ENCODE data around the gene ZNF30. TPM values are rescaled to one million over a fixed set of nuclear protein-coding genes. Genes with fewer than 3 reads are reported as not detected.
"Not testable (repeated sequence)": the region's sequence is repeated elsewhere in the genome, so short reads cannot be mapped to it uniquely, and the experiment has no call there.

The ZNF30 gene
- total RNA-seq, 1 experiment from 2014 or later: 5.2 TPM

GRCh38 chr19:34967551-34967950 is 40.8 kb downstream of the ZNF30 start:
- DNase-seq (ENCODE audit: low spot score): no peak
- H3K9me3 ChIP-seq (ENCODE audit: low read depth, low read length, poor library complexity, severe bottlenecking): peaks cover 4% of the 10 kb centered on the region
- intact Hi-C loops (cut with micrococcal nuclease; ENCODE audit: unreplicated experiment): no loop called here
- no TSS peak for BruUV-seq (replicated peaks)
- no peak overlapping the region for H3K27ac ChIP-seq (ENCODE audit: low read depth, low read length, poor library complexity, severe bottlenecking)
- CTCF ChIA-PET: no interaction called here
- POLR2A ChIA-PET (ENCODE audit: low non-redundant PET): no interaction called here
- H3K27me3 ChIP-seq (replicated peaks; ENCODE audit: insufficient read depth, low read depth, low read length, poor library complexity): no peaks in the 10 kb centered on the region
- no peak overlapping the region for H3K4me3 ChIP-seq (ENCODE audit: low read depth, low read length, poor library complexity, severe bottlenecking)
- no peak for TF ChIP-seq EZH2 (IDR thresholded peaks at IDR 0.05; ENCODE audit: borderline replicate concordance, low read depth, low read length, poor library complexity, severe bottlenecking)
- TF ChIP-seq, protein P1, sequence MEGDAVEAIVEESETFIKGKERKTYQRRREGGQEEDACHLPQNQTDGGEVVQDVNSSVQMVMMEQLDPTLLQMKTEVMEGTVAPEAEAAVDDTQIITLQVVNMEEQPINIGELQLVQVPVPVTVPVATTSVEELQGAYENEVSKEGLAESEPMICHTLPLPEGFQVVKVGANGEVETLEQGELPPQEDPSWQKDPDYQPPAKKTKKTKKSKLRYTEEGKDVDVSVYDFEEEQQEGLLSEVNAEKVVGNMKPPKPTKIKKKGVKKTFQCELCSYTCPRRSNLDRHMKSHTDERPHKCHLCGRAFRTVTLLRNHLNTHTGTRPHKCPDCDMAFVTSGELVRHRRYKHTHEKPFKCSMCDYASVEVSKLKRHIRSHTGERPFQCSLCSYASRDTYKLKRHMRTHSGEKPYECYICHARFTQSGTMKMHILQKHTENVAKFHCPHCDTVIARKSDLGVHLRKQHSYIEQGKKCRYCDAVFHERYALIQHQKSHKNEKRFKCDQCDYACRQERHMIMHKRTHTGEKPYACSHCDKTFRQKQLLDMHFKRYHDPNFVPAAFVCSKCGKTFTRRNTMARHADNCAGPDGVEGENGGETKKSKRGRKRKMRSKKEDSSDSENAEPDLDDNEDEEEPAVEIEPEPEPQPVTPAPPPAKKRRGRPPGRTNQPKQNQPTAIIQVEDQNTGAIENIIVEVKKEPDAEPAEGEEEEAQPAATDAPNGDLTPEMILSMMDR (conservative IDR thresholded peaks at IDR 0.05; ENCODE audit: low read depth, low read length): no peak
- no peaks in the 10 kb centered on the region for H3K4me1 ChIP-seq (ENCODE audit: insufficient read depth, low read length, poor library complexity, severe bottlenecking)
- no peaks in the 10 kb centered on the region for H3K36me3 ChIP-seq (ENCODE audit: insufficient read depth, low read length, poor library complexity, severe bottlenecking)

DNA sequence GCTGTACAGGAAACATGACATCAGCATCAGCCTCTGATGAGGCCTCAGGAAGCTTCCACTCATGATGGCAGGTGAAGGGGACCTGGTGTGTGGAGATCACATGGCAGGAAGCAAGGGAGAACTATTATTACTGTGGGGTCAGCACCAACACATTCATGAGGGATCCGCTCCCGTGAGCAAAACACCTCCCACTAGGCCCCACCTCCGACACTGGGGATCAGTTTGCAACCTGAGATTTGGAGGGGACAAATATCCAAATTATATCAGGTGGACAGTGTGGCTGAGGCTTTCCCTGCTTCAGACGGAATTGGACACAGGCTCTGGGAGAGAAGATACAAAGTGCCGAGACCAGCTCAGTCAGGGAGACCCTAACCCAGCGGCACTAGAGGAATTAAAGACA is 43.0 kb downstream of the ZNF30 start:
- DNase-seq (ENCODE audit: low spot score): no peak
- Histone ChIP-seq H3K4me1 (ENCODE audit: insufficient read depth, low read length, poor library complexity, severe bottlenecking) (peaks cover 7% of the 10 kb centered on the region), H3K27me3 (replicated peaks; ENCODE audit: insufficient read depth, low read depth, low read length, poor library complexity) (no peaks in the 10 kb centered on the region), H3K9me3 (ENCODE audit: low read depth, low read length, poor library complexity, severe bottlenecking) (peaks cover 4% of the 10 kb centered on the region), H3K4me3 (ENCODE audit: low read depth, low read length, poor library complexity, severe bottlenecking) (no peak overlapping the region), H3K36me3 (ENCODE audit: insufficient read depth, low read length, poor library complexity, severe bottlenecking) (no peaks in the 10 kb centered on the region), H3K27ac (ENCODE audit: low read depth, low read length, poor library complexity, severe bottlenecking) (no peak overlapping the region)
- TF ChIP-seq, protein P1 (conservative IDR thresholded peaks at IDR 0.05; ENCODE audit: low read depth, low read length): no peak
- ChIA-PET POLR2A (ENCODE audit: low non-redundant PET) (no interaction called here), CTCF (no interaction called here)
- intact Hi-C loops (cut with micrococcal nuclease; ENCODE audit: unreplicated experiment): no loop called here
- no TSS peak for BruUV-seq (replicated peaks)

DNA sequence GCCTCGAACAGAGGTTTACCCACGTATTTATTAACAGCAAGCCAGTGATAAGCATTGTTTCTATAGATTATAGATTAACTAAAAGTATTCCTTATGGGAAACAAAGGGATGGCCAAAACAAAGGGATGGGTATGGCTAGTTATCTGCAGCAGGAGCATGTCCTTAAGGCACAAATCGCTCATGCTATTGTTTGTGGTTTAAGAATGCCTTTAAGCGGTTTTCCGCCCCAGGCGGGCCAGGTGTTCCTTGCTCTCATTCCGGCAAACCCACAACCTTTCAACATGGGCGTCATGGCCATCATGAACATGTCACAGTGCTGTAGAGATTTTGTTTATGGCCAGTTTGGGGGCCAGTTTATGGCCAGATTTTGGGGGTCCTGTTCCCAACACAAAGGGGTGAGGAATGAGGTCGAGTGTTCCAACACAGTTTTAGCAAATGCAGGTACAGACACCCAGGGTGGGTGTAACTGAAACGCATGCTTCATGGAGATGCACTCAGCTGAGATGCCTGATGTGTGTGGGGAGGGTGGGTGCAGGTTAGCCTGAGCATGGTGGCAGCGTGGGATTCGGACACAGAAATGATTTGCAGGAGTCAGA is 43.6 kb downstream of the ZNF30 start:
- CTCF ChIA-PET: interaction anchor here (0.6 kb wide), 1 partner anchor 27 kb away, joined by 3 read pairs; no protein-coding TSS in a partner anchor
- peaks cover 10% of the 10 kb centered on the region for H3K4me1 ChIP-seq (ENCODE audit: insufficient read depth, low read length, poor library complexity, severe bottlenecking)
- H3K27me3 ChIP-seq (replicated peaks; ENCODE audit: insufficient read depth, low read depth, low read length, poor library complexity); H3K36me3 ChIP-seq (ENCODE audit: insufficient read depth, low read length, poor library complexity, severe bottlenecking); H3K27ac ChIP-seq (ENCODE audit: low read depth, low read length, poor library complexity, severe bottlenecking); BruUV-seq (replicated peaks); intact Hi-C loops (cut with micrococcal nuclease; ENCODE audit: unreplicated experiment); DNase-seq (ENCODE audit: low spot score); POLR2A ChIA-PET (ENCODE audit: low non-redundant PET); H3K9me3 ChIP-seq (ENCODE audit: low read depth, low read length, poor library complexity, severe bottlenecking); H3K4me3 ChIP-seq (ENCODE audit: low read depth, low read length, poor library complexity, severe bottlenecking): not testable (repeated sequence)

- no TSS peak for BruUV-seq (replicated peaks)
- POLR2A ChIA-PET (ENCODE audit: low non-redundant PET): no interaction called here
Observed at GRCh38 chr19:34972163-34972705, 45.5 kb downstream of the ZNF30 start.

More at GRCh38 chr19:34972163-34972705, 45.5 kb downstream of the ZNF30 start:
- Histone ChIP-seq H3K27me3 (replicated peaks; ENCODE audit: insufficient read depth, low read depth, low read length, poor library complexity) (no peaks in the 10 kb centered on the region), H3K36me3 (ENCODE audit: insufficient read depth, low read length, poor library complexity, severe bottlenecking) (no peaks in the 10 kb centered on the region), H3K4me3 (ENCODE audit: low read depth, low read length, poor library complexity, severe bottlenecking) (no peak overlapping the region), H3K27ac (ENCODE audit: low read depth, low read length, poor library complexity, severe bottlenecking) (no peak overlapping the region), H3K4me1 (ENCODE audit: insufficient read depth, low read length, poor library complexity, severe bottlenecking) (peaks cover 10% of the 10 kb centered on the region), H3K9me3 (ENCODE audit: low read depth, low read length, poor library complexity, severe bottlenecking) (peaks cover 8% of the 10 kb centered on the region)
- CTCF ChIA-PET: interaction anchor here (1.2 to 1.5 kb wide), 2 partner anchors 41 to 42 kb away, joined by 3 to 4 read pairs; no protein-coding TSS in a partner anchor
- intact Hi-C loops (cut with micrococcal nuclease; ENCODE audit: unreplicated experiment): no loop called here
- TF ChIP-seq EZH2 (IDR thresholded peaks at IDR 0.05; ENCODE audit: borderline replicate concordance, low read depth, low read length, poor library complexity, severe bottlenecking): no peak
- TF ChIP-seq, protein P1 (conservative IDR thresholded peaks at IDR 0.05; ENCODE audit: low read depth, low read length): no peak
- no peak for DNase-seq (ENCODE audit: low spot score)
